PC-9 (cell line): Measurements from ENCODE around the gene ATXN2L. TPM values are rescaled to one million over a fixed set of nuclear protein-coding genes. Genes with fewer than 3 reads are reported as not detected.

Source experiments
- BruUV-seq: library from RNA; stranded (reverse); fragments of 400-500 nt; replicated peaks from 2 replicates; lab custom pipeline; 2021; lab: Mats Ljungman, UMichigan
- CTCF ChIA-PET: fragments of 300-600 bp; sonication (Branson Sonifier 250); formaldehyde crosslinking; loops from one replicate; lab custom pipeline; 2022; ENCODE audit warnings: antibody characterized with exemption; lab: Charles Lee
- POLR2A ChIA-PET: fragments of 300-600 bp; sonication (Branson Sonifier 250); formaldehyde crosslinking; loops from one replicate; lab custom pipeline; 2022; ENCODE audit warnings: antibody characterized with exemption; ENCODE audit not compliant: unreplicated experiment; lab: Charles Lee
- DNase-seq, 2 experiments: peaks; one replicate each; pipeline versions ENCODE4 v3.0.0 to v3.0.0-alpha.2; 2015 to 2022; ENCODE audit warnings: mixed read lengths in 1 of 2
- H2AFZ ChIP-seq: fragments of 200-600 bp; sonication (generic); 2 replicates; pipeline ENCODE4 v1.8.1; 2017; ENCODE audit warnings: antibody characterized with exemption
- H3F3A ChIP-seq: fragments of 200-600 bp; sonication (generic); 2 replicates; pipeline ENCODE4 v1.8.1; 2017; ENCODE audit warnings: antibody characterized with exemption, mild to moderate bottlenecking, low read depth; ENCODE audit not compliant: insufficient read depth
- H3K27ac ChIP-seq: fragments of 200-600 bp; sonication (generic); 2 replicates; pipeline ENCODE4 v1.6.1; 2016; ENCODE audit warnings: mixed run types
- H3K27me3 ChIP-seq: fragments of 200-600 bp; sonication (generic); 2 replicates; pipeline ENCODE4 v1.6.1; 2016; ENCODE audit warnings: low read depth, mixed run types; ENCODE audit not compliant: insufficient read depth
- H3K36me3 ChIP-seq: fragments of 200-600 bp; sonication (generic); 2 replicates; pipeline ENCODE4 v1.6.1; 2016; ENCODE audit warnings: low read depth, mixed run types
- H3K4me1 ChIP-seq: fragments of 200-600 bp; sonication (generic); replicated peaks from 2 replicates; pipeline ENCODE4 v1.6.1; 2016; ENCODE audit warnings: mixed run types; ENCODE audit not compliant: insufficient read depth
- H3K4me2 ChIP-seq: fragments of 200-600 bp; sonication (generic); 2 replicates; pipeline ENCODE4 v1.6.1; 2017; ENCODE audit warnings: mixed run types
- H3K4me3 ChIP-seq: fragments of 200-600 bp; sonication (generic); 2 replicates; pipeline ENCODE4 v1.6.1; 2016; ENCODE audit warnings: mixed run types
- H3K79me2 ChIP-seq: fragments of 200-600 bp; sonication (generic); 2 replicates; pipeline ENCODE4 v1.6.1; 2017; ENCODE audit warnings: low read depth, mixed run types
- H3K9me2 ChIP-seq: fragments of 200-600 bp; sonication (generic); 2 replicates; pipeline ENCODE4 v1.8.1; 2017; ENCODE audit warnings: mild to moderate bottlenecking; ENCODE audit not compliant: insufficient read depth
- H3K9me3 ChIP-seq: fragments of 200-600 bp; sonication (generic); 2 replicates; pipeline ENCODE4 v1.8.1; 2016; ENCODE audit warnings: low read depth; ENCODE audit not compliant: insufficient read depth
- H4K20me1 ChIP-seq: fragments of 200-600 bp; sonication (generic); 2 replicates; pipeline ENCODE4 v1.8.1; 2017; ENCODE audit not compliant: insufficient read depth
- EZH2 ChIP-seq: fragments of 200-600 bp; sonication (generic); IDR thresholded peaks from 2 replicates; pipeline ENCODE4 v1.8.0; 2017; ENCODE audit warnings: antibody characterized with exemption, low read depth
- intact Hi-C: fragments of 100-400 bp; cut with micrococcal nuclease; formaldehyde crosslinking; loops from one replicate; pipeline ENCODE4 v1.10.0; 2022; ENCODE audit not compliant: unreplicated experiment
- total RNA-seq: library from RNA; stranded (reverse); gene quantifications from 2 replicates; pipeline ENCODE4 v1.2.3, GENCODE V29; 2021
- TF ChIP-seq, protein P1 (sequence below): fragments of 200-600 bp; sonication (generic); conservative IDR thresholded peaks from 2 replicates; pipeline ENCODE4 v1.6.1; 2017; ENCODE audit warnings: mixed run types, antibody characterized with exemption, mild to moderate bottlenecking, moderate library complexity

ATXN2L gene
- total RNA-seq, 1 experiment from 2014 or later = 356 TPM

DNA sequence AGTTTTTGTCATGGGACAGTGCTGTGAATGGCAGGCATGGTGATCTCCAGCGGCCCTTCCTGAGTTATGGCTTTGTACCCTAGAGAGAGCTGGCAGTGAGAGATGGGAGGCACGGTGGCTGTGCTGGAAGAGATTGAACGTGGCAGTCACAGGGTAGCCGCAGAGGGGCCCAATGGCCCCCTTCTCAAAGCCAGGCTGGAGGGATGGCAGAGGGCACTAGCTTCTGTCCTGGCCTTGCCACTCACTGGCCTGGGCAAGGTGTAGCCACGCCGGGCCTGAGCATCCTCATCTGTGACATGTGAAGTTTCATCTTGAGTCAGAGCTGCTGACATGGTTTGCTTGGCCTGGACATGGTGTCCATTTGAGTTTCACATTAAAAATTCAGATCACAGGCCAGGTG, 51.6 kb downstream of the ATXN2L start:
- no peaks in the 10 kb centered on the region for H3K9me2 ChIP-seq
- H4K20me1 ChIP-seq = peaks cover 3% of the 10 kb centered on the region; the same call in 1 of the 2 replicates
- no peaks in the 10 kb centered on the region for H3K79me2 ChIP-seq
- no peak overlapping the region for H2AFZ ChIP-seq
- H3F3A ChIP-seq = peaks cover 17% of the 10 kb centered on the region; the same call in 1 of the 2 replicates
- no peak for DNase-seq
- CTCF ChIA-PET = no interaction called here
- POLR2A ChIA-PET = interaction anchor here (0.6 kb wide), 1 partner anchor 25 kb away, joined by 5 read pairs; no protein-coding TSS in a partner anchor
- H3K27me3 ChIP-seq = no peaks in the 10 kb centered on the region
- no peak overlapping the region for H3K4me2 ChIP-seq
- no peak overlapping the region for H3K4me3 ChIP-seq
- intact Hi-C loops = no loop called here
- BruUV-seq = no TSS peak
- H3K4me1 ChIP-seq = peaks cover 6% of the 10 kb centered on the region; the same call in 1 of the 2 replicates
- TF ChIP-seq, protein P1, sequence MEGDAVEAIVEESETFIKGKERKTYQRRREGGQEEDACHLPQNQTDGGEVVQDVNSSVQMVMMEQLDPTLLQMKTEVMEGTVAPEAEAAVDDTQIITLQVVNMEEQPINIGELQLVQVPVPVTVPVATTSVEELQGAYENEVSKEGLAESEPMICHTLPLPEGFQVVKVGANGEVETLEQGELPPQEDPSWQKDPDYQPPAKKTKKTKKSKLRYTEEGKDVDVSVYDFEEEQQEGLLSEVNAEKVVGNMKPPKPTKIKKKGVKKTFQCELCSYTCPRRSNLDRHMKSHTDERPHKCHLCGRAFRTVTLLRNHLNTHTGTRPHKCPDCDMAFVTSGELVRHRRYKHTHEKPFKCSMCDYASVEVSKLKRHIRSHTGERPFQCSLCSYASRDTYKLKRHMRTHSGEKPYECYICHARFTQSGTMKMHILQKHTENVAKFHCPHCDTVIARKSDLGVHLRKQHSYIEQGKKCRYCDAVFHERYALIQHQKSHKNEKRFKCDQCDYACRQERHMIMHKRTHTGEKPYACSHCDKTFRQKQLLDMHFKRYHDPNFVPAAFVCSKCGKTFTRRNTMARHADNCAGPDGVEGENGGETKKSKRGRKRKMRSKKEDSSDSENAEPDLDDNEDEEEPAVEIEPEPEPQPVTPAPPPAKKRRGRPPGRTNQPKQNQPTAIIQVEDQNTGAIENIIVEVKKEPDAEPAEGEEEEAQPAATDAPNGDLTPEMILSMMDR = no peak
- no peak for TF ChIP-seq EZH2
- H3K27ac ChIP-seq = no peak overlapping the region
- H3K36me3 ChIP-seq = no peaks in the 10 kb centered on the region
- H3K9me3 ChIP-seq = no peaks in the 10 kb centered on the region

GRCh38 chr16:28875134-28876018, 52.6 kb downstream of the ATXN2L start:
- Histone ChIP-seq H4K20me1 (peaks cover 3% of the 10 kb centered on the region; the same call in 1 of the 2 replicates), H3K4me1 (peaks cover 6% of the 10 kb centered on the region; the same call in 1 of the 2 replicates), H3K9me3 (no peaks in the 10 kb centered on the region), H3K4me3 (no peak overlapping the region), H3K9me2 (no peaks in the 10 kb centered on the region), H3K27me3 (no peaks in the 10 kb centered on the region), H3F3A (peaks cover 17% of the 10 kb centered on the region; the same call in 1 of the 2 replicates), H3K79me2 (no peaks in the 10 kb centered on the region), H3K36me3 (no peaks in the 10 kb centered on the region), H2AFZ (no peak overlapping the region), H3K27ac (no peak overlapping the region), H3K4me2 (no peak overlapping the region)
- ChIA-PET CTCF (interaction anchor here (0.6 kb wide), 1 partner anchor 1189 kb away, joined by 3 read pairs; no protein-coding TSS in a partner anchor), POLR2A (no interaction called here)
- TF ChIP-seq EZH2 = no peak
- TF ChIP-seq, protein P1 = no peak
- intact Hi-C loops = loop anchor here (5.0 kb wide), 1 partner anchor 72 kb away; no protein-coding TSS in a partner anchor
- no peak for DNase-seq
- BruUV-seq = no TSS peak

GRCh38 chr16:28876019-28876659, 53.3 kb downstream of the ATXN2L start:
- Histone ChIP-seq H4K20me1 (peaks cover 3% of the 10 kb centered on the region; the same call in 1 of the 2 replicates), H3K4me1 (peaks cover 6% of the 10 kb centered on the region; the same call in 1 of the 2 replicates), H3K79me2 (no peaks in the 10 kb centered on the region), H3K4me2 (no peak overlapping the region), H3K9me3 (no peaks in the 10 kb centered on the region), H3K4me3 (no peak overlapping the region), H3K36me3 (no peaks in the 10 kb centered on the region), H3F3A (peaks cover 17% of the 10 kb centered on the region; the same call in 1 of the 2 replicates), H3K9me2 (no peaks in the 10 kb centered on the region), H2AFZ (no peak overlapping the region), H3K27ac (no peak overlapping the region), H3K27me3 (no peaks in the 10 kb centered on the region)
- TF ChIP-seq, protein P1 = no peak
- no peak for TF ChIP-seq EZH2
- ChIA-PET POLR2A (no interaction called here), CTCF (interaction anchor here (0.6 kb wide), 1 partner anchor 1188 kb away, joined by 3 read pairs; no protein-coding TSS in a partner anchor)
- intact Hi-C loops = loop anchor here (5.0 kb wide), 1 partner anchor 71 kb away; no protein-coding TSS in a partner anchor
- DNase-seq = no peak
- BruUV-seq = no TSS peak
